ENCODE data around the gene SFTPA2.
"Not testable (repeated sequence)": the region's sequence is repeated elsewhere in the genome, so short reads cannot be mapped to it uniquely, and the experiment has no call there.

SFTPA2 gene

GRCh38 chr10:79561257-79561656, 1.1 kb upstream of the SFTPA2 start:
- H3K4me3 ChIP-seq (ENCODE audit: severe bottlenecking): no peak overlapping the region
- ATAC-seq (ENCODE audit: low read depth): no peak
- DNase-seq (ENCODE audit: low spot score): no peak
- H3K27me3 ChIP-seq (ENCODE audit: insufficient read depth, poor library complexity, severe bottlenecking): peaks cover 4% of the 10 kb centered on the region
- H3K36me3 ChIP-seq (ENCODE audit: low read depth): no peaks in the 10 kb centered on the region
- TF ChIP-seq, protein P1, sequence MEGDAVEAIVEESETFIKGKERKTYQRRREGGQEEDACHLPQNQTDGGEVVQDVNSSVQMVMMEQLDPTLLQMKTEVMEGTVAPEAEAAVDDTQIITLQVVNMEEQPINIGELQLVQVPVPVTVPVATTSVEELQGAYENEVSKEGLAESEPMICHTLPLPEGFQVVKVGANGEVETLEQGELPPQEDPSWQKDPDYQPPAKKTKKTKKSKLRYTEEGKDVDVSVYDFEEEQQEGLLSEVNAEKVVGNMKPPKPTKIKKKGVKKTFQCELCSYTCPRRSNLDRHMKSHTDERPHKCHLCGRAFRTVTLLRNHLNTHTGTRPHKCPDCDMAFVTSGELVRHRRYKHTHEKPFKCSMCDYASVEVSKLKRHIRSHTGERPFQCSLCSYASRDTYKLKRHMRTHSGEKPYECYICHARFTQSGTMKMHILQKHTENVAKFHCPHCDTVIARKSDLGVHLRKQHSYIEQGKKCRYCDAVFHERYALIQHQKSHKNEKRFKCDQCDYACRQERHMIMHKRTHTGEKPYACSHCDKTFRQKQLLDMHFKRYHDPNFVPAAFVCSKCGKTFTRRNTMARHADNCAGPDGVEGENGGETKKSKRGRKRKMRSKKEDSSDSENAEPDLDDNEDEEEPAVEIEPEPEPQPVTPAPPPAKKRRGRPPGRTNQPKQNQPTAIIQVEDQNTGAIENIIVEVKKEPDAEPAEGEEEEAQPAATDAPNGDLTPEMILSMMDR (IDR thresholded peaks at IDR 0.05; ENCODE audit: poor library complexity, severe bottlenecking): no peak
- H3K9me3 ChIP-seq (ENCODE audit: severe bottlenecking): no peaks in the 10 kb centered on the region
- H3K4me1 ChIP-seq (ENCODE audit: insufficient read depth, poor library complexity, severe bottlenecking): no peaks in the 10 kb centered on the region
- H3K27ac ChIP-seq (ENCODE audit: poor library complexity, severe bottlenecking): no peak overlapping the region

DNA sequence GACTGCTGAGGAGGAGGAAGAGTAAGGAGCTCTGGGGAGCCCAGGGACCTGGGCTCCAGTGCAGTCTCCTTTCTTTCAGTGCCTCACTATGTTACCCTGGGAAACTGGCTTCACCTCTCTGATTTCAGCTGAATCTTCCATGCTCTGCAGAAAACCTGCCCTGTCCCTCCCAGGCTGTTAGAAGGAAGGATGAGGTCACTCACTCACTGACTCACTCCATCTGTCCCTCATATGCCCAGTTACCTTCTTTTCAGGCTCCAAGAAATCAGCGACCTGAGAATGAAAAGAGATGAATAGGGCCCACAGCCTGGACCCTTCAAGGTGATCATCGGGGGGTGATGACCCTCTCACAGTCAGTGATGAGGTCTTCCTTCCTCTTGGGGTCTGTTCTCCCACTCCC, 481 bp downstream of the SFTPA2 start:
- peak; percentile 56; the same call in 2 of the 3 replicates for ATAC-seq (ENCODE audit: low read depth)
- no peaks in the 10 kb centered on the region for H3K9me3 ChIP-seq (ENCODE audit: severe bottlenecking)
- no peaks in the 10 kb centered on the region for H3K36me3 ChIP-seq (ENCODE audit: low read depth)
- no peaks in the 10 kb centered on the region for H3K4me1 ChIP-seq (ENCODE audit: insufficient read depth, poor library complexity, severe bottlenecking)
- H3K27ac ChIP-seq (ENCODE audit: poor library complexity, severe bottlenecking): no peak overlapping the region
- TF ChIP-seq, protein P1 (IDR thresholded peaks at IDR 0.05; ENCODE audit: poor library complexity, severe bottlenecking): no peak
- no peak for DNase-seq (ENCODE audit: low spot score)
- H3K27me3 ChIP-seq (ENCODE audit: insufficient read depth, poor library complexity, severe bottlenecking): no peaks in the 10 kb centered on the region
- H3K4me3 ChIP-seq (ENCODE audit: severe bottlenecking): no peak overlapping the region

DNA sequence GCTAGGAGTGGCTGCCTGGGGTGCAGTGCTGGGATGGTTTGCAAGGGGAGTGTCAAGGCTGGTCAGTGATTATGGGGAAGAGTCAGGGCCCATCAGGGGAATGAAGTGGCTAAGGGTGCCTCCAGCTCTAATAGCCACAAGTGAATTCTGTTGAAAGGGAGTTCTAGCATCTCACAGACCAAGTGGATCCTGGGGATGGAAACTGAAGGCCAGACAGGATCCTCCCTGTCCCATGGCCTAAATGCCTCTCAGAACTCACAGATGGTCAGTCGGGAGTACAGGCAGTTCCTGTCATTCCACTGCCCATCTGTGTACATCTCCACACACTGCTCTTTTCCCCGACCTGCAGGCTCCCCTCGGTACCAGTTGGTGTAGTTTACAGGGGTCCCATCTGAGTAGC, 3.2 kb downstream of the SFTPA2 start:
- not testable (repeated sequence) for DNase-seq (ENCODE audit: low spot score); H3K36me3 ChIP-seq (ENCODE audit: low read depth); H3K4me1 ChIP-seq (ENCODE audit: insufficient read depth, poor library complexity, severe bottlenecking); H3K27me3 ChIP-seq (ENCODE audit: insufficient read depth, poor library complexity, severe bottlenecking); H3K9me3 ChIP-seq (ENCODE audit: severe bottlenecking); H3K4me3 ChIP-seq (ENCODE audit: severe bottlenecking); H3K27ac ChIP-seq (ENCODE audit: poor library complexity, severe bottlenecking); ATAC-seq (ENCODE audit: low read depth)

DNA sequence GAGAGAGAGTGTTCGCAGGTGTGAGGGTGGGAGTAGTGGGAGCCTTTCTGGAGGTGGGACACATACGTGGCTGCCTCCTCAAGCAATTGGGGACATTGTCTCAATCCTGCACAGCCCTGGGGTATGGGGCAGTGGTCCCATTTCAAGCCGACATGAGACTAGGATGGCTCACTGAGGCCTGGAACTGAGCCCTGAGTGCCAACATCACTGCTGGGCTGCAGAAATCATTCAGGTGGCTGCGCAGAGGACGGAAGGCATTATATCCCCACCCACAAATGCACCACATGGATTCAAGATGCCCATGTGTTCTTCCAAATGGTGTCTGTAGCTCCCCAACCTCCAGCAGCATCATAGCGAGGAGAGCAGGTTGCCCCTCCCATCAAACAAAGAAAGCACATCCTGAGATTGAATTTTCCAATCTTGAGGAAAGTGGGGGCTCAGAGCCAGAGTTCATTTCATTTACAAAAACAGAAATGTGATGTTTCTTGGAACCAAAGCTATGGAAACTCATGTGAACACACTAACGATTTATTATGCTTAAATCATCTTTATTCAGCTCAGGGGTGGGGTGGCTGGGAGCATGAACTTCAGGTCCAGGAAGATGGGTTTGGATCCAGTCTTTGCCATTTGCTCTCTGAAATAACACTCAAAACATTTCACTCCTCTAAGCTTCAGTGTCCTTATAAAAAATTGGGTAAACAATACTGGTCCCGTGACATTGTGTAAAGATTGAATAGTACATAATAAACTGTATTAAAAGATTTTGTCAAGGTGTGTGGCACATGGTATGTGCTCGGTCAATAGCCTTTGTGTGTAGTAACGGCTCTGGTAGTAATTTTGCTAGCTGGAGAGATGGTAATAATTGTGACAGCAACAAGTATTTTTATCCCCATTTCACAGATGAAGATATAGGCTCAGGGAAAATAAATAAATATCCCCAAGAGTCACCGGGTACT, 4.6 kb downstream of the SFTPA2 start:
- TF ChIP-seq, protein P1 (IDR thresholded peaks at IDR 0.05; ENCODE audit: poor library complexity, severe bottlenecking): no peak
- Histone ChIP-seq H3K4me3 (ENCODE audit: severe bottlenecking) (no peak overlapping the region), H3K27ac (ENCODE audit: poor library complexity, severe bottlenecking) (no peak overlapping the region), H3K27me3 (ENCODE audit: insufficient read depth, poor library complexity, severe bottlenecking) (no peaks in the 10 kb centered on the region), H3K4me1 (ENCODE audit: insufficient read depth, poor library complexity, severe bottlenecking) (no peaks in the 10 kb centered on the region), H3K36me3 (ENCODE audit: low read depth) (no peaks in the 10 kb centered on the region), H3K9me3 (ENCODE audit: severe bottlenecking) (no peaks in the 10 kb centered on the region)
- DNase-seq (ENCODE audit: low spot score) (no peak), ATAC-seq (ENCODE audit: low read depth) (no peak)

DNA sequence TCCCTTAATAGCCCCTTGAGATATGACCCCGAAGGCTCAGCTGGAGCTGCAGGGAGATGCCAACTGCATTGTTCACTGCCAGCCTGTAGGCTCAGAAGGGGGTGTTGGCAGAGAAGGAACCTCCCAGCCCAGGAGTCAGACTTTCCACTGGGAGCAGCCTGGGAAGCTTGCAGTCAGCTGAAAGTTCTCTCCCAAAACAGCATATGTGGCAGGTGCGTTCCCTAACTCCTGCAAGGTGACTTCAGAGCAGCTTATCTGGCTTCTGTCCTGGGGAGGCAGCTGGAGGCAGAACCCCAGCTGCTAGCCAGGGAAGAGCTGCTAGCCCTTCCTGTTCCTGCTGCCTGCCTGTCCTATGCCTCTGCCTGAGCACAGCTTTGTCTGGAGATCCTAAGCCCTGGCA, 8.1 kb downstream of the SFTPA2 start:
- no peaks in the 10 kb centered on the region for H3K4me1 ChIP-seq (ENCODE audit: insufficient read depth, poor library complexity, severe bottlenecking)
- no peaks in the 10 kb centered on the region for H3K36me3 ChIP-seq (ENCODE audit: low read depth)
- no peak for DNase-seq (ENCODE audit: low spot score)
- no peak for ATAC-seq (ENCODE audit: low read depth)
- H3K9me3 ChIP-seq (ENCODE audit: severe bottlenecking): no peaks in the 10 kb centered on the region
- no peak overlapping the region for H3K4me3 ChIP-seq (ENCODE audit: severe bottlenecking)
- H3K27me3 ChIP-seq (ENCODE audit: insufficient read depth, poor library complexity, severe bottlenecking): no peaks in the 10 kb centered on the region
- no peak overlapping the region for H3K27ac ChIP-seq (ENCODE audit: poor library complexity, severe bottlenecking)
- TF ChIP-seq, protein P1 (IDR thresholded peaks at IDR 0.05; ENCODE audit: poor library complexity, severe bottlenecking): no peak
